Esophagus squamous epithelium (tissue), 5 donors: ENCODE results near the gene ADAMTS13. TPM values are rescaled to one million over a fixed set of nuclear protein-coding genes. Genes with fewer than 3 reads are reported as not detected.

ENCODE experiments used
- DNase-seq: peaks from one replicate; lab custom pipeline; 2025; lab: John Stamatoyannopoulos, UW
- H3K27ac ChIP-seq, 4 donors: fragments of 200-600 bp; sonication (generic); one replicate each; pipeline ENCODE4 v1.5.1; 2016 to 2019; ENCODE audit warnings: mild to moderate bottlenecking in 1 of 4
- H3K27me3 ChIP-seq, 4 donors: fragments of 200-600 bp; sonication (generic); 1 replicate in 3 of 4; 2 replicates in 1 of 4; pipeline versions ENCODE4 v1.5.1 to v1.6.0; 2017 to 2021; ENCODE audit warnings: antibody characterized with exemption in 1 of 4
- H3K36me3 ChIP-seq, 3 donors: fragments of 200-600 bp; sonication (generic); one replicate each; pipeline ENCODE4 v1.5.1; 2016 to 2019
- H3K4me1 ChIP-seq, 3 donors: fragments of 200-600 bp; sonication (generic); one replicate each; pipeline ENCODE4 v1.5.1; 2017 to 2019
- H3K4me3 ChIP-seq, 4 donors: fragments of 200-600 bp; sonication (generic); 1 replicate in 3 of 4; 2 replicates in 1 of 4; pipeline ENCODE4 v1.5.1; 2016 to 2019; ENCODE audit warnings: mild to moderate bottlenecking in 2 of 4, moderate library complexity in 1 of 4
- H3K9me3 ChIP-seq, 3 donors: fragments of 200-600 bp; sonication (generic); one replicate each; pipeline ENCODE4 v1.5.1; 2016 to 2019
- POLR2A ChIP-seq, 4 donors: fragments of 450-650 bp; IDR thresholded peaks; one replicate each; pipeline ENCODE4 v1.6.1; 2017; ENCODE audit warnings: antibody characterized with exemption in 4 of 4, mild to moderate bottlenecking in 4 of 4, moderate library complexity in 3 of 4
- WGBS, 2 donors: methylation state at CpG; one replicate each; pipeline ENCODE4 v1.1.5; 2018; 5-methylcytosine and 5-hydroxymethylcytosine counted together
- intact Hi-C: fragments of 100-400 bp; cut with DNase I; formaldehyde crosslinking; loops from one replicate; pipeline ENCODE4 v1.15.0; 2022
- total RNA-seq, 4 donors: library from RNA; depleted of rRNA; stranded (reverse); fragments of >200 nt; gene quantifications; one replicate each; pipeline ENCODE4 v1.1.0, GENCODE V29; 2016
- TF ChIP-seq, protein P1 (sequence below), 6 experiments: fragments of 450-650 bp in 4 of 6; fragments of 200-600 bp in 2 of 6; sonication (generic) in 2 of 6; IDR thresholded peaks; one replicate each; pipeline ENCODE4 v1.5.1; 2016 to 2019; ENCODE audit warnings: antibody characterized with exemption in 6 of 6, mild to moderate bottlenecking in 4 of 6, moderate library complexity in 4 of 6
- donor health status: DM: yes; HTN: yes; CAD: no.

Gene ADAMTS13
- total RNA-seq, 4 donors from 2014 or later = 0.21 to 2.5 (median 0.33) TPM

DNA sequence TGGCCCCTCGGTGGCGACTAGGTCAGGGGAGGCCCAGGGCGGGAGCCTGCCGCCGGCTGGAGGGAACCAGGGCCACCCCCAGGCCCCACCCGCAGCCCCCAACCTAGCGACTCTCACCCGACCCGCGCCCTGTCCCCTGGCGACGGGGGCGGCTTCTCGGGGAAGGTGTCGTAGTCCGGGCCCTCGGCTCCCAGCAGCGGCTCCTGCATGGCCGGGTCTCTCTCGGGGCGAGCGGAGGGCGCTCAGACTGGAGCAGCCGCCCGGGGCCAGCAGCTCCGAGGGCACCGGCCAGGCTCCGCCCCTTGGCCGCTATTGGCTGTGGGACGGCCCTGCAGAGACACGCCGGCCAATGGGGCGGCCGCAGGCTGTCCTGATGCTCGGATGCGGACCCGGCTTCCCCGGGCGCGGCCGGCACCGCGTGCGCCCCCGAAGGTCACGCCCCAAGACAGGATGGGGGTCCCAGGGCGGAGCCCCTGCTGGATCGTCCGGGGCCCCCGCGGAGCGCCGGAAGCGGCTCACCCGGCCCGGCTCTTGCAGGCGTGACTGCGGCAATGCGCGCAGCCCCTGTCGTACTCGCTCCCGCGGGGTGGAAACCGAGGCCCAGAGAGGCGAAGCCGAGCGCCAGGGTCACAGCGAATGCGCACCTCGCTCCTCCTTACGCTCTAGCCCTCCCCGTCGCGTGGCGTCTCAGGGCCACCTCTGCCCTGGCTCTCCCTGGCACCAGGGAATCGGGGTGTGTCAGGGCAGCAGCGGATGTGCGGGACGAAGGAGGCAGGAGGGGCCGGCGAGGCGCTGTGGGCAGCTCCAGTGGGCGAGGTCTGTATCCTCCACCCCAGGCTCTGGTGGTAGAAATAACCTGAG lies 56.9 kb downstream of the ADAMTS13 start, which contains the start of gene SLC2A6:
TSS of gene SLC2A6 (minus strand) at position 249 of the 861 bp plus-strand sequence. CDS start at position 209, 40 bp downstream.
- WGBS, 2 donors = 0% methylated on average over 2 to 26 of the region's 84 CpGs

DNA sequence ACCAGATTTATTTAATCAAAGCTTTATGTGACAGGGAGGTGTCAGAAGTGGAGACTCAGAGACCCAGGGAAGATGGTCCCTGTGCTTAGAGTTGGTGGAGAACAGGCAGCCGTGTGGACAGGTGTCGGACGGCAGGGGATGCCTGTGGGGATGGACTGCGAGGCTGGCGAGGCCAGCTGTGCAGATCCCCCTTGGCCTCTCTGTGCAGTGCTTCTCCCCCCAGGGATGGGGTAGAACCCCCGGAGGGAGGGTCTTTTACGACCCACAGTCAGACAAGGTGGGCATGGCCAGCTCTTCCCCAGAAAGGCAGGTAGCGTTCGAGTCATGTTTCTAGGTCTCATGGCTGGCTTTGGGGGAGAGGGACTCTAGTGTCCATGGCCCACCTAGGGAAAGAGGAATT lies 61.4 kb downstream of the ADAMTS13 start:
- 77 to 80% methylated on average over 2 to 9 of the region's 9 CpGs for WGBS, 2 donors
- Histone ChIP-seq H3K9me3 (no peaks in the 10 kb centered on the region), H3K27me3 (peaks cover 0 to 50% (median 0%) of the 10 kb centered on the region in 4 donors), H3K36me3 (no peaks in the 10 kb centered on the region), H3K4me3 (no peak overlapping the region), H3K4me1 (peaks cover 14 to 41% (median 18%) of the 10 kb centered on the region in 3 donors), H3K27ac (no peak overlapping the region)
- TF ChIP-seq POLR2A (IDR thresholded peaks at IDR 0.05) = no peak
- TF ChIP-seq, protein P1, sequence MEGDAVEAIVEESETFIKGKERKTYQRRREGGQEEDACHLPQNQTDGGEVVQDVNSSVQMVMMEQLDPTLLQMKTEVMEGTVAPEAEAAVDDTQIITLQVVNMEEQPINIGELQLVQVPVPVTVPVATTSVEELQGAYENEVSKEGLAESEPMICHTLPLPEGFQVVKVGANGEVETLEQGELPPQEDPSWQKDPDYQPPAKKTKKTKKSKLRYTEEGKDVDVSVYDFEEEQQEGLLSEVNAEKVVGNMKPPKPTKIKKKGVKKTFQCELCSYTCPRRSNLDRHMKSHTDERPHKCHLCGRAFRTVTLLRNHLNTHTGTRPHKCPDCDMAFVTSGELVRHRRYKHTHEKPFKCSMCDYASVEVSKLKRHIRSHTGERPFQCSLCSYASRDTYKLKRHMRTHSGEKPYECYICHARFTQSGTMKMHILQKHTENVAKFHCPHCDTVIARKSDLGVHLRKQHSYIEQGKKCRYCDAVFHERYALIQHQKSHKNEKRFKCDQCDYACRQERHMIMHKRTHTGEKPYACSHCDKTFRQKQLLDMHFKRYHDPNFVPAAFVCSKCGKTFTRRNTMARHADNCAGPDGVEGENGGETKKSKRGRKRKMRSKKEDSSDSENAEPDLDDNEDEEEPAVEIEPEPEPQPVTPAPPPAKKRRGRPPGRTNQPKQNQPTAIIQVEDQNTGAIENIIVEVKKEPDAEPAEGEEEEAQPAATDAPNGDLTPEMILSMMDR (IDR thresholded peaks at IDR 0.05) = no peak
- no peak for DNase-seq
- intact Hi-C loops = no loop called here

More for the DNA sequence above, 56.9 kb downstream of the ADAMTS13 start, which contains the start of gene SLC2A6:
- no peak for DNase-seq
- Histone ChIP-seq H3K27me3 (peaks cover 0 to 29% (median 0%) of the 10 kb centered on the region in 4 donors), H3K4me3 (peak within 1 kb of the TSS; percentile 35 to 71 (median 48)), H3K4me1 (peaks cover 12 to 25% (median 16%) of the 10 kb centered on the region in 3 donors), H3K9me3 (no peaks in the 10 kb centered on the region), H3K27ac (peak within 1 kb of the TSS; percentile 44 to 72 (median 57)), H3K36me3 (no peaks in the 10 kb centered on the region)
- intact Hi-C loops = no loop called here
- TF ChIP-seq, protein P1 (IDR thresholded peaks at IDR 0.05) = no peak
- TF ChIP-seq POLR2A (IDR thresholded peaks at IDR 0.05) = peak in 2 of 4 donors; percentile 23 to 51

DNA sequence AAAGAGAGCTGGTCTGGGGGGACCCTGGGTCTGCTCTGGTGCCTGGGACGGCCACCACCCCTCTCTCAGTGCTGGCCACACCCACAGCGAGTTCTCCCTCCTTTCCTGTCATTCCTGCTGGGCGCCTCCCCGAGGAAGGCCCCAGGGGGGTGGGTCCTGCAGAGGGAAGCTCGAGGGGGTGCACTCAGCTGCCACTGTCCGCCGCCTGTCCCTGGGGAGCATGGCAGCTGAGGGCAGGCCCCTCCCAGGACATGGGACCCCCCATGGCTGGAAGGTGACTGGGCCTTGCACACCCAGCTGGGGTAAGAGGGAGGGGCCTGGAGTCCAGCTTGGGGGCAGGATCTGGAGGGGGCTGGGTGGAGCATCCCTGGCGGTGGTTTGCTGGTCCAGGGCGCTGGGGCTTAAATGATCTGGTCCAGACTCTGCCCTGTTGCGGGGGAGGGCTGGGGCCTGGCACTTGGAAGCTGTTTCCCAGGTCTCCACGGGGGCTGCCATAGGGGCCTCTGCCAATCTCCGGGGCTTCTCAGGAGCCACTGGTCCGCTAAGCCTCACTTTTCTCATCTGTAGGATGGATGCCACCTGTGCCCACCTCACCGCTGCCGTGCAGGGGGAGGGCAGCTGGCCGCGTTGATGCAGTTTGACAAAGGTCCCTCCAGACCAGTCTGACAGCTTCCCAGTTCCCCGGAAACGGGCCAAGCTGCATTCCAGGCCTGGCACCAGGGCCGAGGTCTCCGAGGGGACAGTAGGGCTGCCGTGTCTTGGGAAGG lies 62.7 kb downstream of the ADAMTS13 start:
- intact Hi-C loops = loop anchor here (5.0 kb wide), 1 partner anchor 78 kb away; no protein-coding TSS in a partner anchor
- WGBS, 2 donors = no CpG with 5 or more reads among the region's 22 CpGs
- TF ChIP-seq POLR2A (IDR thresholded peaks at IDR 0.05) = no peak
- TF ChIP-seq, protein P1 (IDR thresholded peaks at IDR 0.05) = no peak
- H3K27ac ChIP-seq = no peak overlapping the region
- no peak for DNase-seq
- peaks cover 6 to 28% (median 6%) of the 10 kb centered on the region in 3 donors for H3K4me1 ChIP-seq
- H3K9me3 ChIP-seq = no peaks in the 10 kb centered on the region
- H3K4me3 ChIP-seq = no peak overlapping the region
- H3K27me3 ChIP-seq = peaks cover 0 to 43% (median 0%) of the 10 kb centered on the region in 4 donors
- H3K36me3 ChIP-seq = no peaks in the 10 kb centered on the region

DNA sequence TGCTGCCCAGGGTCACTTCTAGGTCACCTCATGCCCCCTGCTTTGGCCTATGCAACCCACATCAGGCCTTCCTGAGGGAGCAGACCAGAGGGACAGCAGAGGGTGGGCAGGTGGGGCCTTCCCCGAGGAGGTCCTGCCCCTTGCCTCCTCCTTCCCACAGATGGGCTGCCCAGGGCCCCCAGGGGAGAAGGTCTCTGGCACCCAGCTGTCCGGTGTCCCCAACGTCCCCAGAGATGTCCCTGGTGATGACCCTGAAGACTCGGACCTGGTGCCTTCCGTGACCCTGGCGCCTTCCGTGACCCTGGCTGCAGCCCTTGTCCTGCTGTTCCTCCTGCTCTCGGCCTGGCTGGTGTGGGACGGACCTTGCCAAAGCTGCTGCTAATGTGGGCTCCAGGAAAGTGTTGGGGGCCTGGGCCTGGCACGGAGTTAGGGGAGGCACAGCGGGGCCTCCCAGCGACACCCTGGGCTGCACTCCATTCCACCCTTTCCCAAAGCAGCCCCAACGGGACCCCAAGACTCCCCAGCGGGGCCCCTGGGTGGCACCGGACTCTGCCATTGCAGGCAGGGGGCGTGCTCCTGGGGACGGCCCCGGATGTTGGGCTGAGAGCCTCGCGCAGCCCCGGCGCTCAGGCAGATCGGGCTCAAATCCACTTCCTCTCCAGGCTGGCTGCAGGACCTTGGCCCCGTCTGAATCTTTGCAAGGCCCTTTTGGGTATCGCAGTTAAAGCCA lies 63.5 kb downstream of the ADAMTS13 start:
- Histone ChIP-seq H3K27ac (no peak overlapping the region), H3K4me1 (peaks cover 5 to 26% (median 6%) of the 10 kb centered on the region in 3 donors), H3K36me3 (no peaks in the 10 kb centered on the region), H3K4me3 (no peak overlapping the region), H3K9me3 (no peaks in the 10 kb centered on the region), H3K27me3 (peaks cover 0 to 42% (median 0%) of the 10 kb centered on the region in 4 donors)
- no peak for TF ChIP-seq POLR2A (IDR thresholded peaks at IDR 0.05)
- TF ChIP-seq, protein P1 (IDR thresholded peaks at IDR 0.05) = no peak
- WGBS, 2 donors = 33 to 95% methylated on average over 4 to 13 of the region's 25 CpGs
- intact Hi-C loops = loop anchor here (5.0 kb wide), 1 partner anchor 78 kb away; no protein-coding TSS in a partner anchor
- DNase-seq = no peak
